ENCODE measurements around the gene CCDC170. TPM values are rescaled to one million over a fixed set of nuclear protein-coding genes. Genes with fewer than 3 reads are reported as not detected.

The CCDC170 gene
- polyA plus RNA-seq, 1 donor from 2014 or later = 0.15 TPM

DNA sequence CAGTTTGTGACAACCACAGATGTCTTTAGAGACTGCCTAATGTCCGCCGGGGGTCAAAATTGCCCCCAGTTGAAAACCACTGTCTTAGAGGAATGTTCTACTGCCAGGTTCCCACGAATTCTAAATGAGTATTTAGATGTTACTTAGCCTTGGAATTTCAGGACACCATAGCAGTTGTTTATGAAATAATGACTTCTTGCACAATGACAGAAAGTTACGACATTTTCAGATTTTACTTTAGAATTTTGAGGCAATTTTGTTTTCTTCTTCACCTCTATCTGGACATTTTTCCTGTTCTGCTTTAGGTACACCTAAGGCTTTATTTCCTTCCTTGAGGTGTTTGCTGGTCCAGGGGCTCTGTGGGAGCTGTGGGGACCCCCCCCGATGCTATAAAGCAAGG, 83.4 kb downstream of the CCDC170 start:
- H3K9ac ChIP-seq (ENCODE audit: low read length) = no peak overlapping the region
- no peaks in the 10 kb centered on the region for H3F3A ChIP-seq (ENCODE audit: insufficient read depth, low read length, poor library complexity, severe bottlenecking)
- H3K79me2 ChIP-seq (replicated peaks; ENCODE audit: insufficient read depth, low read length) = no peaks in the 10 kb centered on the region
- no peaks in the 10 kb centered on the region for H3K27me3 ChIP-seq (ENCODE audit: insufficient read depth, low read depth, low read length)
- H3K27ac ChIP-seq (ENCODE audit: low read length) = no peak overlapping the region
- no peak overlapping the region for H2AFZ ChIP-seq (ENCODE audit: low read depth, low read length)
- no peaks in the 10 kb centered on the region for H3K9me2 ChIP-seq (ENCODE audit: insufficient read depth, low read length)
- no peaks in the 10 kb centered on the region for H3K36me3 ChIP-seq (ENCODE audit: insufficient read depth, low read length)
- H3K4me3 ChIP-seq (ENCODE audit: low read length) = no peak overlapping the region
- TF ChIP-seq, protein P1, sequence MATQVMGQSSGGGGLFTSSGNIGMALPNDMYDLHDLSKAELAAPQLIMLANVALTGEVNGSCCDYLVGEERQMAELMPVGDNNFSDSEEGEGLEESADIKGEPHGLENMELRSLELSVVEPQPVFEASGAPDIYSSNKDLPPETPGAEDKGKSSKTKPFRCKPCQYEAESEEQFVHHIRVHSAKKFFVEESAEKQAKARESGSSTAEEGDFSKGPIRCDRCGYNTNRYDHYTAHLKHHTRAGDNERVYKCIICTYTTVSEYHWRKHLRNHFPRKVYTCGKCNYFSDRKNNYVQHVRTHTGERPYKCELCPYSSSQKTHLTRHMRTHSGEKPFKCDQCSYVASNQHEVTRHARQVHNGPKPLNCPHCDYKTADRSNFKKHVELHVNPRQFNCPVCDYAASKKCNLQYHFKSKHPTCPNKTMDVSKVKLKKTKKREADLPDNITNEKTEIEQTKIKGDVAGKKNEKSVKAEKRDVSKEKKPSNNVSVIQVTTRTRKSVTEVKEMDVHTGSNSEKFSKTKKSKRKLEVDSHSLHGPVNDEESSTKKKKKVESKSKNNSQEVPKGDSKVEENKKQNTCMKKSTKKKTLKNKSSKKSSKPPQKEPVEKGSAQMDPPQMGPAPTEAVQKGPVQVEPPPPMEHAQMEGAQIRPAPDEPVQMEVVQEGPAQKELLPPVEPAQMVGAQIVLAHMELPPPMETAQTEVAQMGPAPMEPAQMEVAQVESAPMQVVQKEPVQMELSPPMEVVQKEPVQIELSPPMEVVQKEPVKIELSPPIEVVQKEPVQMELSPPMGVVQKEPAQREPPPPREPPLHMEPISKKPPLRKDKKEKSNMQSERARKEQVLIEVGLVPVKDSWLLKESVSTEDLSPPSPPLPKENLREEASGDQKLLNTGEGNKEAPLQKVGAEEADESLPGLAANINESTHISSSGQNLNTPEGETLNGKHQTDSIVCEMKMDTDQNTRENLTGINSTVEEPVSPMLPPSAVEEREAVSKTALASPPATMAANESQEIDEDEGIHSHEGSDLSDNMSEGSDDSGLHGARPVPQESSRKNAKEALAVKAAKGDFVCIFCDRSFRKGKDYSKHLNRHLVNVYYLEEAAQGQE (IDR thresholded peaks at IDR 0.05; ENCODE audit: borderline replicate concordance) = no peak
- no peak for TF ChIP-seq MXI1 (conservative IDR thresholded peaks at IDR 0.05; ENCODE audit: poor library complexity, severe bottlenecking)
- no peak for TF ChIP-seq EZH2 (IDR thresholded peaks at IDR 0.05; ENCODE audit: borderline replicate concordance, insufficient read depth, low read length, poor library complexity, severe bottlenecking)
- TF ChIP-seq EP300 (conservative IDR thresholded peaks at IDR 0.05; ENCODE audit: poor library complexity, severe bottlenecking) = no peak
- TF ChIP-seq RAD21 (conservative IDR thresholded peaks at IDR 0.05) = no peak
- TF ChIP-seq POLR2AphosphoS5 (IDR thresholded peaks at IDR 0.05) = no peak
- TF ChIP-seq SMC3 (conservative IDR thresholded peaks at IDR 0.05; ENCODE audit: poor library complexity) = no peak
- TF ChIP-seq TAF1 (IDR thresholded peaks at IDR 0.05; ENCODE audit: low read depth) = no peak
- TF ChIP-seq, protein P2, sequence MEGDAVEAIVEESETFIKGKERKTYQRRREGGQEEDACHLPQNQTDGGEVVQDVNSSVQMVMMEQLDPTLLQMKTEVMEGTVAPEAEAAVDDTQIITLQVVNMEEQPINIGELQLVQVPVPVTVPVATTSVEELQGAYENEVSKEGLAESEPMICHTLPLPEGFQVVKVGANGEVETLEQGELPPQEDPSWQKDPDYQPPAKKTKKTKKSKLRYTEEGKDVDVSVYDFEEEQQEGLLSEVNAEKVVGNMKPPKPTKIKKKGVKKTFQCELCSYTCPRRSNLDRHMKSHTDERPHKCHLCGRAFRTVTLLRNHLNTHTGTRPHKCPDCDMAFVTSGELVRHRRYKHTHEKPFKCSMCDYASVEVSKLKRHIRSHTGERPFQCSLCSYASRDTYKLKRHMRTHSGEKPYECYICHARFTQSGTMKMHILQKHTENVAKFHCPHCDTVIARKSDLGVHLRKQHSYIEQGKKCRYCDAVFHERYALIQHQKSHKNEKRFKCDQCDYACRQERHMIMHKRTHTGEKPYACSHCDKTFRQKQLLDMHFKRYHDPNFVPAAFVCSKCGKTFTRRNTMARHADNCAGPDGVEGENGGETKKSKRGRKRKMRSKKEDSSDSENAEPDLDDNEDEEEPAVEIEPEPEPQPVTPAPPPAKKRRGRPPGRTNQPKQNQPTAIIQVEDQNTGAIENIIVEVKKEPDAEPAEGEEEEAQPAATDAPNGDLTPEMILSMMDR (IDR thresholded peaks at IDR 0.05; ENCODE audit: poor library complexity, severe bottlenecking) = no peak
- H4K20me1 ChIP-seq (ENCODE audit: insufficient read depth) = no peaks in the 10 kb centered on the region
- H3K9me3 ChIP-seq (ENCODE audit: low read length) = no peaks in the 10 kb centered on the region
- no peak overlapping the region for H3K4me2 ChIP-seq (ENCODE audit: low read length)

DNA sequence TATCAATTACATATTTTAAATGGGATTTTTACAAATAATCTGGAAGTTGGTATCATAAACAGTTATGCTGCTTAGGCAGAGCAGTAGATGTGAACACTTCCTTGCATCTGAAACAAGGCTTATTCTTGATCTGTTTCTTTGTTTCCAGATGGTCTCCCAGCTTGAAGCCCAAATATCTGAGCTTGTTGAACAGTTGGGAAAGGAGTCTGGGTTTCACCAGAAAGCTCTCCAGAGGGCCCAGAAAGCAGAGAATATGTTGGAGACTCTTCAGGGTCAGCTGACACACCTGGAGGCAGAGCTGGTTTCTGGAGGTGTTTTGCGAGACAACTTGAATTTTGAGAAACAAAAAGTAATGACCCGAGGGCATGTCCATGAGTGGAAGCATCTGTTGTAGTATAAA, 91.9 kb downstream of the CCDC170 start:
- H3K9ac ChIP-seq (ENCODE audit: low read length) = no peak overlapping the region
- no peak overlapping the region for H3K4me3 ChIP-seq (ENCODE audit: low read length)
- no peaks in the 10 kb centered on the region for H3K36me3 ChIP-seq (ENCODE audit: insufficient read depth, low read length)
- H2AFZ ChIP-seq (ENCODE audit: low read depth, low read length) = no peak overlapping the region
- H4K20me1 ChIP-seq (ENCODE audit: insufficient read depth) = no peaks in the 10 kb centered on the region
- H3F3A ChIP-seq (ENCODE audit: insufficient read depth, low read length, poor library complexity, severe bottlenecking) = no peaks in the 10 kb centered on the region
- no peaks in the 10 kb centered on the region for H3K27me3 ChIP-seq (ENCODE audit: insufficient read depth, low read depth, low read length)
- H3K9me3 ChIP-seq (ENCODE audit: low read length) = no peaks in the 10 kb centered on the region
- H3K27ac ChIP-seq (ENCODE audit: low read length) = no peak overlapping the region
- TF ChIP-seq, protein P2 (IDR thresholded peaks at IDR 0.05; ENCODE audit: poor library complexity, severe bottlenecking) = no peak
- no peak for TF ChIP-seq TAF1 (IDR thresholded peaks at IDR 0.05; ENCODE audit: low read depth)
- TF ChIP-seq EP300 (conservative IDR thresholded peaks at IDR 0.05; ENCODE audit: poor library complexity, severe bottlenecking) = no peak
- TF ChIP-seq, protein P1 (IDR thresholded peaks at IDR 0.05; ENCODE audit: borderline replicate concordance) = no peak
- no peak for TF ChIP-seq MXI1 (conservative IDR thresholded peaks at IDR 0.05; ENCODE audit: poor library complexity, severe bottlenecking)
- no peak for TF ChIP-seq POLR2AphosphoS5 (IDR thresholded peaks at IDR 0.05)
- no peak for TF ChIP-seq EZH2 (IDR thresholded peaks at IDR 0.05; ENCODE audit: borderline replicate concordance, insufficient read depth, low read length, poor library complexity, severe bottlenecking)
- no peak for TF ChIP-seq SMC3 (conservative IDR thresholded peaks at IDR 0.05; ENCODE audit: poor library complexity)
- TF ChIP-seq RAD21 (conservative IDR thresholded peaks at IDR 0.05) = no peak
- H3K9me2 ChIP-seq (ENCODE audit: insufficient read depth, low read length) = no peaks in the 10 kb centered on the region
- no peaks in the 10 kb centered on the region for H3K79me2 ChIP-seq (replicated peaks; ENCODE audit: insufficient read depth, low read length)
- H3K4me2 ChIP-seq (ENCODE audit: low read length) = no peak overlapping the region
